DMS53 treated with DMSO at 0.1 percent for 48 hours (cell line): ENCODE results near the gene ADNP.
"Not testable (repeated sequence)": the region's sequence is repeated elsewhere in the genome, so short reads cannot be mapped to it uniquely, and the experiment has no call there.

Experiments
- DNase-seq: peaks from one replicate; lab custom pipeline; 2025; ENCODE audit not compliant: unreplicated experiment; lab: John Stamatoyannopoulos, UW

The ADNP gene

GRCh38 chr20:50903353-50904051, 27.7 kb downstream of the ADNP start:
- no peak for DNase-seq

- DNase-seq: no peak
Observed at GRCh38 chr20:50901301-50901700, 29.9 kb downstream of the ADNP start.

GRCh38 chr20:50900261-50900660, 31.0 kb downstream of the ADNP start:
- DNase-seq: peak; percentile 78

GRCh38 chr20:50898475-50898874, 32.8 kb downstream of the ADNP start:
- no peak for DNase-seq

GRCh38 chr20:50895111-50895830, 36.0 kb downstream of the ADNP start:
- DNase-seq: peak; percentile 65

- DNase-seq: no peak
Observed at GRCh38 chr20:50893620-50894019, 37.6 kb downstream of the ADNP start.

- no peak for DNase-seq
Observed at GRCh38 chr20:50892394-50892793, 38.8 kb downstream of the ADNP start.

GRCh38 chr20:50891138-50891537, 40.1 kb downstream of the ADNP start:
- DNase-seq: no peak

GRCh38 chr20:50887576-50887975, 43.7 kb downstream of the ADNP start:
- DNase-seq: no peak

- DNase-seq: no peak
Observed at GRCh38 chr20:50886184-50886790, 45.0 kb downstream of the ADNP start.

- DNase-seq: no peak
Observed at GRCh38 chr20:50885781-50886180, 45.5 kb downstream of the ADNP start.

- no peak for DNase-seq
Observed at GRCh38 chr20:50885068-50885467, 46.2 kb downstream of the ADNP start.

GRCh38 chr20:50883856-50884255, 47.4 kb downstream of the ADNP start:
- DNase-seq: no peak

GRCh38 chr20:50881759-50882424, 49.3 kb downstream of the ADNP start:
- not testable (repeated sequence) for DNase-seq

GRCh38 chr20:50879649-50880550, 51.3 kb downstream of the ADNP start:
- DNase-seq: no peak

GRCh38 chr20:50877232-50877743, 53.9 kb downstream of the ADNP start:
- DNase-seq: no peak

GRCh38 chr20:50876816-50877215, 54.4 kb downstream of the ADNP start:
- no peak for DNase-seq

GRCh38 chr20:50876063-50876685, 55.1 kb downstream of the ADNP start:
- no peak for DNase-seq

- DNase-seq: no peak
Observed at GRCh38 chr20:50874758-50875665, 56.2 kb downstream of the ADNP start.
